Neural progenitor cell (in vitro differentiated cells): ENCODE results near the gene RAD51B.

Experiments used
- CTCF ChIP-seq: fragments of 200-600 bp; sonication (generic); IDR thresholded peaks from 2 replicates; pipeline ENCODE4 v1.5.1; 2017; ENCODE audit warnings: antibody characterized with exemption, mild to moderate bottlenecking
- EZH2phosphoT487 ChIP-seq: fragments of 200-600 bp; sonication (generic); IDR thresholded peaks from 2 replicates; pipeline ENCODE4 v1.6.1; 2017; ENCODE audit warnings: antibody characterized with exemption

GRCh38 chr14:67853715-67854114 is 34.1 kb downstream of the RAD51B start:
- TF ChIP-seq EZH2phosphoT487 (no peak), CTCF (no peak)
